Fibroblast of lung (primary cell): ENCODE results near the gene CCT6A. TPM values are rescaled to one million over a fixed set of nuclear protein-coding genes. Genes with fewer than 3 reads are reported as not detected.

ENCODE experiments used
- DNase-seq, 2 donors: peaks; one replicate each; pipeline versions ENCODE4 v3.0.0 to v3.0.0-alpha.2; 2010; ENCODE audit warnings: low read depth in 2 of 2
- H2AFZ ChIP-seq: 2 replicates; pipeline ENCODE4 v1.5.1; 2012; ENCODE audit warnings: low read length, control low read depth, inconsistent platforms
- H3K27ac ChIP-seq: 2 replicates; pipeline ENCODE4 v1.5.1; 2011; ENCODE audit warnings: low read length, control low read depth; ENCODE audit not compliant: insufficient read depth
- H3K27me3 ChIP-seq: 2 replicates; pipeline ENCODE4 v1.5.1; 2011; ENCODE audit warnings: mild to moderate bottlenecking, low read length; ENCODE audit not compliant: control insufficient read depth, insufficient read depth
- H3K36me3 ChIP-seq: 2 replicates; pipeline ENCODE4 v1.5.1; 2011; ENCODE audit warnings: low read length; ENCODE audit not compliant: control insufficient read depth, insufficient read depth
- H3K4me1 ChIP-seq: 2 replicates; pipeline ENCODE4 v1.5.1; 2011; ENCODE audit warnings: low read length; ENCODE audit not compliant: control insufficient read depth, insufficient read depth; ENCODE audit errors: extremely low read depth
- H3K4me2 ChIP-seq: 2 replicates; pipeline ENCODE4 v1.5.1; 2011; ENCODE audit warnings: low read length, control low read depth; ENCODE audit not compliant: insufficient read depth; ENCODE audit errors: extremely low read depth
- H3K4me3 ChIP-seq, 4 experiments: fragments of 200-600 bp in 1 of 4; sonication (generic) in 1 of 4; replicated peaks in 1 of 4; 2 replicates each; pipeline ENCODE4 v1.5.1; 2011 to 2016; ENCODE audit warnings: low read length in 4 of 4, low read depth in 3 of 4, mild to moderate bottlenecking in 3 of 4, control low read depth in 2 of 4, inconsistent platforms in 1 of 4, mixed read lengths in 1 of 4; ENCODE audit not compliant: insufficient read depth in 1 of 4; ENCODE audit errors: control extremely low read depth in 1 of 4
- H3K79me2 ChIP-seq: 2 replicates; pipeline ENCODE4 v1.5.1; 2012; ENCODE audit warnings: mild to moderate bottlenecking, low read length, inconsistent platforms; ENCODE audit not compliant: control insufficient read depth, insufficient read depth
- H3K9ac ChIP-seq: 2 replicates; pipeline ENCODE4 v1.5.1; 2011; ENCODE audit warnings: mild to moderate bottlenecking, low read length, control low read depth; ENCODE audit not compliant: insufficient read depth
- H3K9me3 ChIP-seq: 2 replicates; pipeline ENCODE4 v1.5.1; 2012; ENCODE audit warnings: low read depth, low read length; ENCODE audit not compliant: control insufficient read depth, insufficient read depth
- H4K20me1 ChIP-seq: 2 replicates; pipeline ENCODE4 v1.5.1; 2011; ENCODE audit warnings: low read length; ENCODE audit not compliant: control insufficient read depth, insufficient read depth; ENCODE audit errors: extremely low read depth
- CTCF ChIP-seq, 2 donors: IDR thresholded peaks in 1 of 2; conservative IDR thresholded peaks in 1 of 2; 1 replicate in 1 of 2; 2 replicates in 1 of 2; pipeline ENCODE4 v1.5.1; 2011 to 2012; ENCODE audit warnings: low read length in 2 of 2, control low read depth in 1 of 2, inconsistent platforms in 1 of 2, low read depth in 1 of 2, mild to moderate bottlenecking in 1 of 2
- EZH2 ChIP-seq: IDR thresholded peaks from 2 replicates; pipeline ENCODE4 v1.5.1; 2012; ENCODE audit warnings: low read length, control low read depth, mild to moderate bottlenecking; ENCODE audit errors: missing control alignments
- polyA plus RNA-seq, 2 donors: library from polyadenylated mRNA; depleted of rRNA in 1 of 2; stranded (reverse) in 1 of 2; unstranded in 1 of 2; fragments of >200 nt; gene quantifications; 2 replicates each; pipeline ENCODE4 v1.2.1, GENCODE V29; 2011 to 2012; ENCODE audit warnings: missing spikeins in 1 of 2
- total RNA-seq: library from RNA; depleted of rRNA; stranded (reverse); fragments of >200 nt; gene quantifications from 2 replicates; pipeline ENCODE4 v1.2.1, GENCODE V29; 2014

The CCT6A gene
- total and polyA plus RNA-seq, 2 donors (not counting 1 experiment from before 2014, with no cell fraction given): 158 to 172 TPM

- Histone ChIP-seq H3K27ac (no peak overlapping the region), H2AFZ (no peak overlapping the region), H3K4me3 (no peak overlapping the region), H3K4me1 (no peaks in the 10 kb centered on the region), H3K4me2 (no peak overlapping the region), H3K27me3 (no peaks in the 10 kb centered on the region), H3K36me3 (peaks cover 9% of the 10 kb centered on the region), H3K9ac (no peak overlapping the region), H4K20me1 (no peaks in the 10 kb centered on the region), H3K79me2 (no peaks in the 10 kb centered on the region), H3K9me3 (no peaks in the 10 kb centered on the region)
- no peak for TF ChIP-seq CTCF (conservative IDR thresholded peaks at IDR 0.05 in 1 of 2, IDR thresholded peaks at IDR 0.05 in 1 of 2; ENCODE audit: low read depth in 1 of 2, low read length in 2 of 2)
- no peak for TF ChIP-seq EZH2
- peak in 1 of 2 donors; percentile 43 for DNase-seq
These were observed 31.7 kb downstream of the CCT6A start for GRCh38 chr7:56083150-56083785.

GRCh38 chr7:56086761-56087160 is 35.2 kb downstream of the CCT6A start:
- peaks cover 5% of the 10 kb centered on the region for H3K36me3 ChIP-seq
- no peak overlapping the region for H3K27ac ChIP-seq
- no peaks in the 10 kb centered on the region for H4K20me1 ChIP-seq
- DNase-seq: no peak
- H3K9ac ChIP-seq: no peak overlapping the region
- H2AFZ ChIP-seq: no peak overlapping the region
- TF ChIP-seq CTCF (conservative IDR thresholded peaks at IDR 0.05 in 1 of 2, IDR thresholded peaks at IDR 0.05 in 1 of 2; ENCODE audit: low read depth in 1 of 2, low read length in 2 of 2): no peak
- no peak for TF ChIP-seq EZH2
- H3K9me3 ChIP-seq: no peaks in the 10 kb centered on the region
- H3K79me2 ChIP-seq: no peaks in the 10 kb centered on the region
- no peak overlapping the region for H3K4me3 ChIP-seq
- H3K27me3 ChIP-seq: no peaks in the 10 kb centered on the region
- H3K4me1 ChIP-seq: no peaks in the 10 kb centered on the region
- no peak overlapping the region for H3K4me2 ChIP-seq

- TF ChIP-seq EZH2 (no peak), CTCF (conservative IDR thresholded peaks at IDR 0.05 in 1 of 2, IDR thresholded peaks at IDR 0.05 in 1 of 2; ENCODE audit: low read depth in 1 of 2, low read length in 2 of 2) (no peak)
- no peaks in the 10 kb centered on the region for H3K79me2 ChIP-seq
- H3K9ac ChIP-seq: no peak overlapping the region
- H3K27ac ChIP-seq: no peak overlapping the region
- H4K20me1 ChIP-seq: no peaks in the 10 kb centered on the region
- H2AFZ ChIP-seq: no peak overlapping the region
- peaks cover 2% of the 10 kb centered on the region for H3K36me3 ChIP-seq
- no peak for DNase-seq
- no peaks in the 10 kb centered on the region for H3K27me3 ChIP-seq
- peaks cover under 1% of the 10 kb centered on the region for H3K4me1 ChIP-seq
- no peak overlapping the region for H3K4me3 ChIP-seq
- H3K9me3 ChIP-seq: no peaks in the 10 kb centered on the region
- H3K4me2 ChIP-seq: no peak overlapping the region
These were observed 35.9 kb downstream of the CCT6A start for GRCh38 chr7:56087445-56087844.
